GM12892 (cell line): ENCODE results near the gene CCDC177.

ENCODE experiments used
- POLR2A ChIP-seq: IDR thresholded peaks from 2 replicates; pipeline ENCODE4 v1.6.1; 2011; ENCODE audit warnings: low read depth, low read length, control low read depth
- POLR2AphosphoS5 ChIP-seq: IDR thresholded peaks from 2 replicates; pipeline ENCODE4 v1.6.1; 2011; ENCODE audit warnings: low read depth, low read length, control low read depth

DNA sequence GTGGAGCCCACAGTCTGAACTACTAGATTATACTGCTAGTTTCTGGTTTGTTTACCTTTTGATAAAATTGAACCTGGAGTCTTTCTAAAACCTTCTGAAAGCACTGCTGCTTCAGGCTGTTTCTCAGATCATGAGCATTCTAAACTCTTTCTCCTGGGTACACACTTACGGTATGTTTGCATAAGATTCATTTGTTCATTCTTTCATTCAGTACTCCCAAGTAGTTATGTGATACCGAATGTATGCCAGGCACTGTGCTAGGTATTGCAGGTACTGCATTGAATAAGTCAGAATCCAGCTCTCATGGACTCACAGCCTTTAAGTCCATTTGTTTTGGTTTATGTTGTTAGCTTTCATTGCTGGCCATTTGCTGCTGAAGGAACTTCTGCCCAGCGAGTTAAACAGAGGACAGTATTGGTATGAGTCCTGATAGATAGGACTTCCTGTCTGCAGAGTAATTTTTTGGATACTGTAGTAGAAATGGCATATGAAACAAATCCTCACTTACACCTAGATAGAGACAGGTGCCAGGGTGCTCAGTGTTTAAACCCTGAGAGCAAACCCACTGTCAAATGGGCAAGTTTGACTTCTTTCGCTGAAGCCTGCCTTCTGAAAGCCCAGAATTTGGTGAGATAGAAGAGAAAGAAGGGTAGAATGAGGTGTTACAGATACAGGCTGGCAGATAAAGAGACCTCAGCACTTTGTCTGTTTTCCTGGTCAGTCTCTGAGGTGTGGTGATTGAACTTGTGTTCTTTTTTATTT lies 38.8 kb upstream of the CCDC177 start:
- TF ChIP-seq POLR2A (no peak), POLR2AphosphoS5 (no peak)
